Ishikawa (cell line): Measurements from ENCODE around the gene CAMTA1.

Source experiments
- CEBPB ChIP-seq: IDR thresholded peaks from 2 replicates; pipeline ENCODE4 v1.6.1; 2012
- CREB1 ChIP-seq: IDR thresholded peaks from 2 replicates; pipeline ENCODE4 v1.6.1; 2012; ENCODE audit warnings: low read depth
- EGR1 ChIP-seq: IDR thresholded peaks from 2 replicates; pipeline ENCODE4 v1.6.1; 2012
- EP300 ChIP-seq: IDR thresholded peaks from 2 replicates; pipeline ENCODE4 v1.6.1; 2012; ENCODE audit warnings: borderline replicate concordance
- FOXM1 ChIP-seq: IDR thresholded peaks from 2 replicates; pipeline ENCODE4 v1.6.1; 2012; ENCODE audit warnings: low read depth, borderline replicate concordance
- NFIC ChIP-seq: IDR thresholded peaks from 2 replicates; pipeline ENCODE4 v1.6.1; 2012
- RAD21 ChIP-seq: IDR thresholded peaks from 2 replicates; pipeline ENCODE4 v1.6.1; 2012; ENCODE audit warnings: low read depth
- REST ChIP-seq: IDR thresholded peaks from 2 replicates; pipeline ENCODE4 v1.6.1; 2012; ENCODE audit warnings: low read depth, mild to moderate bottlenecking
- TAF1 ChIP-seq: IDR thresholded peaks from 2 replicates; pipeline ENCODE4 v1.6.1; 2012; ENCODE audit warnings: low read depth, mild to moderate bottlenecking
- TCF12 ChIP-seq: IDR thresholded peaks from 2 replicates; pipeline ENCODE4 v1.6.1; 2012; ENCODE audit warnings: low read depth
- TEAD4 ChIP-seq: IDR thresholded peaks from 2 replicates; pipeline ENCODE4 v1.6.1; 2012
- USF1 ChIP-seq: IDR thresholded peaks from 2 replicates; pipeline ENCODE4 v1.6.1; 2012
- YY1 ChIP-seq: IDR thresholded peaks from 2 replicates; pipeline ENCODE4 v1.6.1; 2012; ENCODE audit warnings: low read depth
- ZBTB7A ChIP-seq: IDR thresholded peaks from 2 replicates; pipeline ENCODE4 v1.6.1; 2012; ENCODE audit warnings: low read depth
- TF ChIP-seq, protein P1 (sequence below): IDR thresholded peaks from 2 replicates; pipeline ENCODE4 v1.6.1; 2012

Gene CAMTA1

DNA sequence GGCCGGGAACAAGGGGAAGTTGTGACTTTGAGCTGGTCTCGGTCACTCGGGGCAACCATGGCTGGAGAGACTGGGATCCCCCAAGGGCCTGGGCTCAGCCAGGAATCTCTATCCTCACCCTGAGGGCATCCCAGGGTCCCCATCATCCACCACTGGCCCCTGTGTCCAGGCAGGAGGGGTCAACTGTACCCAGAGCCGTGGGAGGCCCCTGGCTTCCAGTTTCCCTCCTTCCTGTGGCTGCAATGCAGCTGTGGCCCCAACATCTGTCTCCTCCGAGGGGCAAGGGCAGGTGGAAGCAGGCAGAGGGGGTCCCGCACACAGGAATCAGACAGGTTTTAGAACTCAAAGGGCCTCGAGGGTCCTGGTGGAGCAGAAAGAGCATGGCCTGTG is 653.1 kb downstream of the CAMTA1 start:
- TF ChIP-seq FOXM1 = no peak
- TF ChIP-seq EGR1 = no peak
- no peak for TF ChIP-seq TEAD4

DNA sequence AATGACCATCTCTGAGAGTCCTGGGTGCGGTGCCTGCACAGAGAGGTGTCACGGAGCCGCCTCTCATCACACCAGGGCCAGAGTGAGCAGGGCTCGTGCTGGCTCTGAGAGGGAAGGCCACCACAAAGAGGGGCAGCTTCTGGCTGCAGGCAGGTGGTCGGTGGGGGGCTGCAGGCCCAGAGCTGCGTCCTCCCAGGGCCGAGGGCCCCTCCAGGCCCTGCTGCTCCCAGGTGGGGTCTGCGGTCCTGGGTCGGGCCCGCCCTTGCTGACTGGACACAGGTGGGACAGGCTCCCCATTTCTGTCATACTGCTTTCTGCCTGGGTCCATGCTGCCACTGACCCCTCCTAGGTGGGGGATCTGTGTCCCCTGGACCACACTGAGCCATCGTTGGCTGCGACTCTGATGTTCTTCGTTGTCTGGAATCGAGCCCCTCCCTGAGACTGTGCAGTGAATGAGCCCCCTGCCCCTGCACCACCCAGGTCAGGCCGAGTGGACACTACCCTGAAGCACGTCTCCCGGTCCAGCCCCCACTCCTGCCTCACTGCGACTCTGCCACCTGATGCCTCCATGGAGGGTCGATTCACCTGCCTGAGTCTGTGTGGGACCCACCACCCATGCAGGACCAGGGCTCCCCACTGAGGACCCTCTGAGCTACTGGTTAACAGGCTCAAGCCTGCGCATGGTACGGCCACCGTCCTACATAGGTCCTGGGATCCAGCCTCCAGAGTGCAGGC is 653.8 kb downstream of the CAMTA1 start:
- TF ChIP-seq YY1 (no peak), EGR1 (no peak), EP300 (no peak), CEBPB (no peak), CREB1 (no peak), ZBTB7A (no peak), FOXM1 (no peak), TCF12 (no peak), RAD21 (no peak), NFIC (no peak), REST (no peak), TEAD4 (no peak), USF1 (no peak), TAF1 (no peak)
- TF ChIP-seq, protein P1, sequence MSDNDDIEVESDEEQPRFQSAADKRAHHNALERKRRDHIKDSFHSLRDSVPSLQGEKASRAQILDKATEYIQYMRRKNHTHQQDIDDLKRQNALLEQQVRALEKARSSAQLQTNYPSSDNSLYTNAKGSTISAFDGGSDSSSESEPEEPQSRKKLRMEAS = no peak

DNA sequence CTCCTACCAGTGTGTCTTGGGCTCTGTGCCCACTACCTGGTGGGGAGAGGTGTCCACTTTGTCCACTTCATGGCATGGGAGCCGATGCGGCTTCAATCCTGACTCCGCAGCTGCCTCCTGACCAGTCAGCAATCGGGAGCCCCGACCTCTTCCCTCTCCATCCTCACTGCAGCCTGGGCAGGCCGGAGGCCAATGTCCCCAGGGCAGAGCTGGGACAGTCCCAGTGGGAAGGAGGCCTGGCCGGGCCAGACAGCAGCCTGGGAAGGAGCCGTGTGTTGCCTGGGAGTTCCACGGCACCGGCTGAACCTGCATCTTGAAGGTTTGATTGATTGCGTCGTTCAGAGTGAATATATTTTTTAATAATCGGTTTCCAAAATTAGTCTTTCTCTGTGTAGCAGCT is 654.9 kb downstream of the CAMTA1 start:
- TF ChIP-seq NFIC = no peak
- no peak for TF ChIP-seq CEBPB
- no peak for TF ChIP-seq RAD21
- no peak for TF ChIP-seq EGR1
- no peak for TF ChIP-seq TAF1
- TF ChIP-seq, protein P1 = no peak
- no peak for TF ChIP-seq YY1
- no peak for TF ChIP-seq FOXM1
- no peak for TF ChIP-seq ZBTB7A
- TF ChIP-seq TEAD4 = no peak
- no peak for TF ChIP-seq EP300
- no peak for TF ChIP-seq TCF12
- TF ChIP-seq CREB1 = no peak
- TF ChIP-seq USF1 = no peak
- no peak for TF ChIP-seq REST

DNA sequence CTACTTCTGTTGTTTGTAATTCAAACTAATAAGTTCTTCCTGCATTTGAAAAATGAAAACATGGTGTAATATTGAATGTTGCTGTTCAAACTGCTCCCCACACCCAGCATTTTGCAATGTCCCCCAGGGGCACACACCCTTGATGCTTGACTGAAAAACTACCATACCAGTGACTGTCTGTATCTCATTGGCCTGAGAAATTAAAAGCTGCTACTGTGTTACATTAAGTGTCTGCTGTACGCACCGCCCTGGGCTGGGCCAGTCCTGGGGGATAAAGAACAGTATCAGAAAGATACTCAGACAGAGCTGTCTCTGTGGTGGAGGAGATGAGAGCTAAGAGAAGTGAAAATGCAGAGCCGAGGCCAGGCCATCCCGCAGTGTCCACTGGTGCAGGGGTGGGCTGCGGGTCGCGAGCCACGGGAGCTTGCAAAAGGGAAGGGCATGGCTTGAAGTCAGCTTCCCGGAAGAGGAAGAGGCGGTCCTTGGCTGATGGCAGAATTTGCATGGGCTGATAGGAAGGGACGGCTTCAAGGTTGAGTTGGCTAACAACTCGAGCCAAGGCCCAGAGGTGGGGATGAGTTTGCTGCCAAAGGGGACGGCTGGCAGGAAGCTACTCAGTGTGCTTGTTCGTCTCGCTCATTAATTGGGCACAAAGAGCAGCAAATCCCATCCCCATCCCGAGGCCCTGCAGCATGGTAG is 656.0 kb downstream of the CAMTA1 start:
- TF ChIP-seq TCF12 = no peak
- TF ChIP-seq CREB1 = no peak
- TF ChIP-seq RAD21 = no peak
- TF ChIP-seq TAF1 = no peak
- no peak for TF ChIP-seq EP300

GRCh38 chr1:7442036-7442435 is 656.8 kb downstream of the CAMTA1 start:
- no peak for TF ChIP-seq FOXM1
- no peak for TF ChIP-seq CEBPB
- TF ChIP-seq CREB1 = no peak

DNA sequence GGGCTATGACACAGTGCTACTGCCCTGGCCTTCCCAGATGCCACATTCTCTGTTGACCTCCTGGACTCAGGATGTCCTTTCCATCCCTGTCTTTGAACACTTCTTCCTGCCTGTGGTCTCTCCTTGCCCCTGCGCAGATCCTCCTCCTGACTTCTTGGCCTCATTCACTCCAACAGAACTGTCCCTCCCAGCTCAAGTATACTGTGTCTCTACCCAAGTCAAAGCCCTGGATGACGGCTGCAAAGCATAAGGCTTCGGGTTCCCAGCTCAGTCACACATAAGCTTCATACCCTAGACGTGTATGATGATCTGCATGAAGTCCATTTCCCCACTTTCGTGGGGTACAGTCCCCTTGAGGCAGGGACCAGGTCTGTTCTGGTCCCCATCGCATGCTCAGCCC is 657.7 kb downstream of the CAMTA1 start:
- TF ChIP-seq EGR1 (no peak), ZBTB7A (no peak), TAF1 (no peak), YY1 (no peak), RAD21 (no peak), FOXM1 (no peak), CREB1 (no peak), REST (no peak), USF1 (no peak), TCF12 (no peak), CEBPB (no peak), EP300 (no peak)
- TF ChIP-seq, protein P1 = no peak
